NCI-H82 treated with DMSO at 0.1 percent for 48 hours (cell line): ENCODE measurements around the gene CYSLTR2.

Source experiments
- DNase-seq: peaks from one replicate; lab custom pipeline; 2025; ENCODE audit not compliant: unreplicated experiment; lab: John Stamatoyannopoulos, UW

The CYSLTR2 gene

DNA sequence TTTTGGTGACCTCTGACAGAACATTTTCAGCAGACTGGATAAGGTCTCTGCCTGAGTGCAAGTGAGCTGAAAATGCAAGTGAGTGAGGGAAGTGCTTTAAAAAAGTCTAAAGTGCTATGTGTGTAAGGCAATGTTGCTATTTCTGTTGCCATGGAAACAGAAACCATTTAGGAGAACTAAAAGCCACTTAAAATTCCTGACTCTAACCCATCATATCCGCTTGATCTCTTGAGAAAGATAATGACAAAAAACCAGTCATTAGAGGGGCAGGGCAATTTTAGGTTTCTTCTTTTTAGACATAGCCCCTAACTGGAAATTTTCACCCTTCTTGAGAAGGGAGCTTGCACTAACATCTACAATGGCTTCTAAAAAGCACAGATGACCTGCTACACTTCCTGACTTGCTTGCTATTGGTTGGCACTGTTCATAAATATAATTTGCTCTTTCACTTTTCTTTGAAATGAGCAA is at the start of gene CYSLTR2:
Gene CYSLTR2, plus strand, starts transcription at position 458 of the 468 bp plus-strand sequence. CDS start 52,889 bp downstream, outside the sequence.
- peak; percentile 51 for DNase-seq

DNA sequence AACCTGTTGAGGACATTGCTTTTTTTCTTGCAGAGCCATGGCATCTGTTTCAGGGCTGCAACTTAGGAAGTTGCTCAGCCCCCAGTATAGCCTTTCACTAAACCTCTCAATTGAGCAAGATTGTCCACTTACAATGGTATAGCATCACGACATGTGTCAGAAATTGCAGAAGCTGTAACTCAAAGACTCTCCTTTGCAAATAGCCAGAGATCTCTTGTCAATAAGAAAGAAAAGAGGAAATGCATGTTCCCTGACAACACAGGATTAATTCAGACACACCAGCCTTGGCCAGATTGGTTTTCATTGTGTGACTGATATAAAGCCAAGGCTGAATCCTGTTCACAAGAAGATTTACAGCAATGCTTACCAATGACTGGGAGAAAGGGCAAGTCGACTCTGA is 38.7 kb upstream of the CYSLTR2 start:
- no peak for DNase-seq

GRCh38 chr13:48618937-48619336 is 34.8 kb upstream of the CYSLTR2 start:
- DNase-seq, result no peak

DNA sequence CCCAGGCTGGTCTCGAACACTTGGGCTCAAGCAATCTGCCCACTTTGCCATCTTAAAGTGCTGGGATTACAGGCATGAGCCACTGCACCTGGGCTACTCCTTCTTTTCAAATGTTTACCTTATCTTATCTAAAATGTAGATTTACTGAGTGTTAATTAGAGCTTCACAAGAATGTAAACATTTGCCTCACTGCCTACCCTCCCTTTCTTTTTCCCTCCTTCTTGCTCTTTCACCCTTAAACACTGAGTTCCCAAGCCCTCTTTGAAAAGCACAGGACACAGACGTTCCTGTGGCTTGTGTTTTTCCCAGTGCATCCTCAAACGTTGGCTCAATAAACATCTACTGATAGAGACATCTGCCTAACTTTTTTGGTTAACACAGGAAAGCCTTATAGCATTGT is 32.7 kb upstream of the CYSLTR2 start:
- no peak for DNase-seq

DNA sequence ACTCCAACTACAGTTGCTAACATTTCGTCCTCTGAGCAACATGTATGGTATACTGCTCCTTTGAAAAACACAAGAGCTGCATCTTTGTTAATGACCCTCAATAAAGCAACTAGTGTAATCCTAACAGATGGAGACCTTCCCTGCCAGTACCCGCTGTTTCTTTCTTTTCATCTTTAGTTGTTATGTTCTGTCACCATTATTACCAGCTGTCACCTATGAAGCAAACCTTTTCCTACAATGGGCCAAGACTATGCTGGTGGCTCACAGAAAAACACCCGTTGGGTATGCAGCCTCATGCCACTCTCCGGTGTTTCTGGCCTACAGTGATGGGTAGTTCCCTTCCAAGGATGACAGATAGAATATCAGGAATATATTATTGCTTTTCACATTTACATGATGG is 29.7 kb upstream of the CYSLTR2 start:
- no peak for DNase-seq

- DNase-seq, result no peak
These were observed 28.9 kb upstream of the CYSLTR2 start for GRCh38 chr13:48624858-48625257.

- no peak for DNase-seq
These were observed 28.2 kb upstream of the CYSLTR2 start for GRCh38 chr13:48625413-48626076.

- no peak for DNase-seq
These were observed 27.7 kb upstream of the CYSLTR2 start for GRCh38 chr13:48626077-48626449.

DNA sequence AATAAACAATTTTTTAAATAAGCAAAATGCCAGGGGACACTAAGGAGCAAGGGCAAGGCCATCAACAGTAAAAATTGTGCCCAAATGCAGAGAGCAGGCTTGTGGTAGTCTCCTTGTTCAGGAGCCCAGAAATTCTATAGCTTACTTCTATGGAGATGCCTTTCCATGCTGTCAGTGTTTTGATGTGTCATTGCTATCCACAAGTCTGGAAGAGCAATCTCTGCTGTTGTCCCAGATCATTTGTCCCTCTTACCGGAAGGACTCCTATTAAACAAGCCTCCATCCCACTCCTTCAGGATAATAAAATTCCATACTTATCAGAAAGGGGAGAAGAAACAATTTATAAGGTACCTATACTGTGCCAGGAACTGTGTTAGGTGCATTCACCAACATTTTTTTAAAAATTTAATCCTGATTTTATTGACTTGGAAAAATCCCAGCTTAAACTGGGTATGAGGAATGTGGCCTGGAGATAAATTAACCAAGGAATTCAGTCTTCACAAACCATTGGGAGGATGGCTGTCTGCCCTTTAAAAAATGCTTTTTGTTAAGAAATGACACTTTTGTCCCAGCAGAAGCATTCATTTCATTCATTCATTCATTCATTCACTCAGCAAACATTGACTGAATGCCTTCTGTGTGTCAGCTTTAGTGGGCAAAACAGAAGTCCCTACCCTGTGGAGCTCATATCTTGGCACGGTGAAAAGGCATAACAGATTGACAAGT is 26.8 kb upstream of the CYSLTR2 start:
- DNase-seq, result no peak

DNA sequence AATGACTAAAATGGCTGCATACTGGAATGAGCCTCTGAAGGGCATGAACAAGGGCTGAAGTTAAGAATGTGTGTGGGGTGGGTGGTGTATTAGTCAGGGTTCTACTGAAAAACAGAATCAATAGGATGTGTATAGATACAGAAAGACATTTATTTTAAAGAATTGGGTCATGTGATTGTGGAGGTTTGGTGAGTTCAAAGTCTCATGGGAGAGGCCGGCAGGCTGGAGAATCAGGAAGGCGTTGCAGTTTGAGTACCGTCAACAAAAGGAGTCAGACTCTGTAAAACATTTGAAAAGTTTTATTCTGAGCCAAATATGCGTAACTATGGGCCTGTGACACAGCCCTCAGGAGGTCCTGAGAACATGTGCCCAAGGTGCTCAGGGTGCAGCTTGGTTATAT is 24.5 kb upstream of the CYSLTR2 start:
- DNase-seq, result no peak

DNA sequence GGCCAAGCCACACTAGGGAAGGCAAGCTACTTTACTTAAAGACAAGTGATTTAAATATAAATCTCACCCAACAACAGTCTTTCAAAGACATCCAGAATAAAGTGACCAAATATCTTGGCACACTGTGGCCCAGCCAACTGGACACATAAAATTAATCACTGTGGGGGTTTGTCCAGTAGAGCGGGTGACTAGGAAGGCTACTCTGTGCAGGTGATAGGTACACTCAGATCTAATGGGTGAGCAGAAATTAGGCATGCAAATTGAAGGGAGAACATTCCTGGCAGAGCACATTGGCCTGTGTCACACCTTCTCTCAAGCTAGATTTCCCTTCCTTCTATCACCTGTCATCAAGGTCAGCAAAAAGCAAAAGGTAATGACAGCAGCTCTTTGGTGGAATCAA is 23.4 kb upstream of the CYSLTR2 start:
- no peak for DNase-seq

GRCh38 chr13:48630773-48631172 is 23.0 kb upstream of the CYSLTR2 start:
- DNase-seq, result no peak

DNA sequence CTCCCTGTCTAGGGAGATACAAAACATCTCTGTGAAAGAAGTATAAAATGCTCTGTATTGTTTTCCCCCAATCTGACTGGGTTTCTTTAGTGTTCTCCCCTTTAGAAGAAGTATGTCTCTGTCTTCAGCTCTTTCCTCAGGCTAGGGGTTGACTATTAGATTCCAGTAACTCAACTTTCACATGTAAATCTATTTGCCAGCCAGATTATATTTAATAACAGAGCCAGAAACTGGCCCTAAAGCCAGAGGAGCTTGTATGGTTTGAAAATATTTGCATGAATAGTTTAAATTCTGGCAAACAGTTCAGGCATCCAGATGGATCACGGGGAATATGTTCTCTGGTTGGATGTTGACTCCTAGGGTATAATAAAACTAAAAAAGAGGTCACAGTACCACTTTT is 22.3 kb upstream of the CYSLTR2 start:
- no peak for DNase-seq

DNA sequence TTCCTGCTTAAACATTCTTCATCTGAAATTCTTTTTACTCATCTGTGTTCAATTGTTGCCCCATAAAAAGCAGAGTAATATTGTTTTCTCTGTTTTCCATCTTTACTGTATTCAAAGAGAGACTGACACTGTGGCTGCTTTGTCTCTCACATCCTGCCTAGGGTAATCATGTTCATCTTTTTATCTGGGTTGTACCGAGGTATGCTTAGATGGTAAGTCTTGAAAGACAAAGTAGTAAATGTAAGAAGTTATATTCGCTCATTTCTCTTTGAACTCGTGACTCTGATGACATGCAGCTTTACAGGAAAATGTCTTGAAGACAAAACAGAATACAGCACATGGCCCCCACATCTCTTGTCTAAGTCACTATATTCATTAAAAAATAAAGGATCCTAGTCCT is 20.0 kb upstream of the CYSLTR2 start:
- no peak for DNase-seq

- DNase-seq, result no peak
These were observed 19.1 kb upstream of the CYSLTR2 start for GRCh38 chr13:48634636-48635035.

DNA sequence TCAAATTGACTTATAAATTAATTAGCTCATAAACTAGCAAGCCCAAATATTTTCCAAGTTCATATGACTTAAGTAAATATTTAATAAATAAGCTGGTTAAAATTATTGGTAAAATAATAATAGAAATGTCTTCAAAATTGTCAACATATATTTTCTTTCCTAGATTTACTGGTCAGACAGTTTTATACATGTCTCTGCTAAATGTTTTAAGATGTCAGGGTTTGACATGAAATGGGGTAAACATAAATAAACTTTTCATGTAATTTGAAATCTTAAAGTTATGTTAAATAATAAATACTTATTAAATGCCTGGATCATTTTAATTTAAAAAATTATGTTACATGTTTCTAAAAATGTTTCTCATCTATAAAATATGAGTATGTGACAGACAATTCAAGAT is 18.3 kb upstream of the CYSLTR2 start:
- DNase-seq, result no peak

DNA sequence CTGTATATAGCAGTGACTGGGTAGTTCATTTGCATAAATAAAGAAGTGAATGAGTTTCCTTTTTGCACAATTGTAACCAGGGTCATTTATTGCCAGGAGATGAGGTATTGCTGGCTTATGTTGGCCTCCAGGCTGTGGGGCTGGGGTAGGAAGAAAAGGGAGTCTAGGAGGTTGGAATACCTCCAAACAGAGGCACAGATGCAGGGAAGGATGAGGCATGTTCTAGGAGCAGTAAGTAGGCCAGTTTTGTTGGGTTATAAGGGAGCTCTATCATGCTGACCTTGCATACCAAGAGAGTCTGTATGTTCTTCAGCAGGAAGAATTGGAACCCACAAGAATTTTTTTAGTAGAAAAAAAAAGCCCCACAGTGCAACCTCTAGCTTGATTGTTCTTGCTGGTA is 17.2 kb upstream of the CYSLTR2 start:
- DNase-seq, result no peak

DNA sequence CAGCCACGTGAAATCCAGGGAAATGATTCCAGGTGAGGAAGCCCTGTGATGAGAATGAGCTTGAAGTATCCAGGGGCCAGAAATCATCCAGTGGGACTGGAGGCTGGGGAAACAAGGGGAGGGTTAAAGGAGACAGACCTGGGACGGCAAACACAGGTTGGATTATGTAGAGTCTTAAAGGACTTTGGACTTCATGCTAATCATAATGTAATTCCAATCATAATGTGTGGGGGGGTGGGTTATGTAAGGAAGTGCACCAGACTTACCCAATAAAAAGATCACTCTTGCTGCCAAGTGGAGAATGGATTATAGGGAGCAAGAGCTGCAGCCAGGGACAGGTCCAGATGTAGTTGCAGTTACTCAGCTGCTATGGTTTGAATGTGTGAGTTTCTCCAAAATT is 16.1 kb upstream of the CYSLTR2 start:
- DNase-seq, result no peak

GRCh38 chr13:48640767-48641166 is 13.0 kb upstream of the CYSLTR2 start:
- no peak for DNase-seq

DNA sequence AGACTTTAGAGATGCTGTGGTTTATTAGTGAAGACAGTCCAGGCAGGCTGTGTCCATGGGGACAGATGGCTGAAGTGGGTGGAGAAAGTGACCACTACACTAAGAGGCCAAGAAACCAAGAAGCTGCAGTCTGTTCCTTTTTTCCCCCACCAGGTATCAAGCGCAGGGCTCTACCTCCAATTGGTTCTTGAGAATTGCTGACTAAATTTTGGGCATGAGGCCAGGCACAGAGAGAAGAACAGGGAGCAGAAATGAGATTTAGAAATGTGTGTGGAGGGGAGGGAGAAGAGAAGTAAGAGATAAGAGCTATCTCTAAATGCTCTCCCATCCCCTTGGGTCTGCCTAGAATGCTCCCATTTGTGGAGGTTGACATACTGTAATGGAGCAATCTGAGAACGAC is 12.3 kb upstream of the CYSLTR2 start:
- peak; percentile 39 for DNase-seq

GRCh38 chr13:48642061-48642460 is 11.7 kb upstream of the CYSLTR2 start:
- no peak for DNase-seq

- DNase-seq, result peak; percentile 66
These were observed 10.6 kb upstream of the CYSLTR2 start for GRCh38 chr13:48643159-48643558.

- DNase-seq, result no peak
These were observed 9.6 kb upstream of the CYSLTR2 start for GRCh38 chr13:48644141-48644540.
